Breast epithelium (tissue), 3 donors: ENCODE results near the gene CRTC1.

Source experiments
- CTCF ChIP-seq, 3 donors: fragments of 450-650 bp; IDR thresholded peaks; one replicate each; pipeline ENCODE4 v1.5.1; 2016 to 2017; ENCODE audit warnings: antibody characterized with exemption in 3 of 3, mild to moderate bottlenecking in 3 of 3, moderate library complexity in 3 of 3
- POLR2A ChIP-seq: fragments of 450-650 bp; IDR thresholded peaks from one replicate; pipeline ENCODE4 v1.6.1; 2016; ENCODE audit warnings: antibody characterized with exemption, mild to moderate bottlenecking, moderate library complexity
- POLR2AphosphoS5 ChIP-seq, 3 donors: sonication (generic); formaldehyde crosslinking; IDR thresholded peaks; one replicate each; pipeline ENCODE4 v1.6.1; 2017; ENCODE audit warnings: antibody characterized with exemption in 3 of 3

DNA sequence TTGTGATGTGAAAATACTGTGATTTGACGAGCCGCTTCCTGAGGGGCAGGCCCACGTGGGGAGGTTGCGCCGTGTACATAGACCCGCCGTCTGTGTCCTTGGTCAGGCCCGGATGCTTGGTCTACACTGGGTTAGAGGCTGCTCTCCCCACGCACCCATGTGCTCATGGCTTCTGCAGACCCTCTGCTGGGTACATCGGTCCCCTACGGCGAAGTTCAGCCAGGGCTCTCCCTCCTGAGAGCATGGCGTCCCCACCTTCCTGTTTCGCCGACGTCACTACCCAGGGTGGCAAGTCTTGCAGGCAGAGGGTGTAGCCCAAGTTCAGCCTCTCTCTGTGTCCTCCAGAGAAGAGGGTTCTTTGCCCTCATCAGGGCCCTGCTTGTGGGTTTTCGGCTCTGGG, 96.6 kb downstream of the CRTC1 start:
- TF ChIP-seq CTCF (IDR thresholded peaks at IDR 0.05) (no peak), POLR2AphosphoS5 (IDR thresholded peaks at IDR 0.05) (no peak), POLR2A (no peak)
